ENCODE measurements around the gene MARCHF4.
A peak's percentile ranks its signal among the peaks of the same experiment; 100 is the strongest.
"Not testable (repeated sequence)": the region's sequence is repeated elsewhere in the genome, so short reads cannot be mapped to it uniquely, and the experiment has no call there.

The MARCHF4 gene

GRCh38 chr2:216391401-216391800 lies 19.1 kb upstream of the MARCHF4 start:
- DNase-seq = no peak

- no peak for DNase-seq
Measured at GRCh38 chr2:216389570-216389969, 17.3 kb upstream of the MARCHF4 start.

- DNase-seq = peak in 1 of 2 experiments; percentile 16
Measured at GRCh38 chr2:216388046-216388884, 16.0 kb upstream of the MARCHF4 start.

GRCh38 chr2:216387262-216387661 lies 15.0 kb upstream of the MARCHF4 start:
- DNase-seq = no peak

- DNase-seq = no peak
Measured at GRCh38 chr2:216385478-216385877, 13.2 kb upstream of the MARCHF4 start.

- not testable (repeated sequence) for DNase-seq
Measured at GRCh38 chr2:216384409-216384808, 12.1 kb upstream of the MARCHF4 start.

GRCh38 chr2:216379977-216380376 lies 7.7 kb upstream of the MARCHF4 start:
- DNase-seq = no peak

- DNase-seq = no peak
Measured at GRCh38 chr2:216375286-216375685, 3.0 kb upstream of the MARCHF4 start.

GRCh38 chr2:216373896-216374295 lies 1.6 kb upstream of the MARCHF4 start:
- DNase-seq = no peak

GRCh38 chr2:216372761-216373291 lies 543 bp upstream of the MARCHF4 start:
- no peak for DNase-seq

- no peak for DNase-seq
Measured at GRCh38 chr2:216370961-216371712, 1.1 kb downstream of the MARCHF4 start.

GRCh38 chr2:216369821-216370220 lies 2.5 kb downstream of the MARCHF4 start:
- DNase-seq = no peak

GRCh38 chr2:216366777-216367471 lies 5.4 kb downstream of the MARCHF4 start:
- no peak for DNase-seq

- DNase-seq = no peak
Measured at GRCh38 chr2:216365518-216365917, 6.8 kb downstream of the MARCHF4 start.

- no peak for DNase-seq
Measured at GRCh38 chr2:216363221-216363620, 9.1 kb downstream of the MARCHF4 start.

- DNase-seq = no peak
Measured at GRCh38 chr2:216362730-216363129, 9.6 kb downstream of the MARCHF4 start.

GRCh38 chr2:216355711-216356110 lies 16.6 kb downstream of the MARCHF4 start:
- DNase-seq = no peak

- no peak for DNase-seq
Measured at GRCh38 chr2:216354306-216354705, 18.0 kb downstream of the MARCHF4 start.

GRCh38 chr2:216352653-216353270 lies 19.5 kb downstream of the MARCHF4 start:
- DNase-seq = no peak

- no peak for DNase-seq
Measured at GRCh38 chr2:216351172-216351925, 20.9 kb downstream of the MARCHF4 start.

- DNase-seq = no peak
Measured at GRCh38 chr2:216350214-216350791, 22.0 kb downstream of the MARCHF4 start.

- DNase-seq = no peak
Measured at GRCh38 chr2:216349366-216349765, 22.9 kb downstream of the MARCHF4 start.

Data from activated CD4-positive, alpha-beta T cell treated with anti-CD3 and anti-CD28 coated beads, Interleukin-2, amount 50 U/mL, for 48 hours (primary cell).